Ishikawa (cell line): ENCODE data around the gene RPS6KA2.

ENCODE experiments used
- CEBPB ChIP-seq: IDR thresholded peaks from 2 replicates; pipeline ENCODE4 v1.6.1; 2012
- CREB1 ChIP-seq: IDR thresholded peaks from 2 replicates; pipeline ENCODE4 v1.6.1; 2012; ENCODE audit warnings: low read depth
- EGR1 ChIP-seq: IDR thresholded peaks from 2 replicates; pipeline ENCODE4 v1.6.1; 2012
- EP300 ChIP-seq: IDR thresholded peaks from 2 replicates; pipeline ENCODE4 v1.6.1; 2012; ENCODE audit warnings: borderline replicate concordance
- FOXM1 ChIP-seq: IDR thresholded peaks from 2 replicates; pipeline ENCODE4 v1.6.1; 2012; ENCODE audit warnings: low read depth, borderline replicate concordance
- MAX ChIP-seq: IDR thresholded peaks from 2 replicates; pipeline ENCODE4 v1.6.1; 2012
- NFIC ChIP-seq: IDR thresholded peaks from 2 replicates; pipeline ENCODE4 v1.6.1; 2012
- RAD21 ChIP-seq: IDR thresholded peaks from 2 replicates; pipeline ENCODE4 v1.6.1; 2012; ENCODE audit warnings: low read depth
- REST ChIP-seq: IDR thresholded peaks from 2 replicates; pipeline ENCODE4 v1.6.1; 2012; ENCODE audit warnings: low read depth, mild to moderate bottlenecking
- TAF1 ChIP-seq: IDR thresholded peaks from 2 replicates; pipeline ENCODE4 v1.6.1; 2012; ENCODE audit warnings: low read depth, mild to moderate bottlenecking
- TCF12 ChIP-seq: IDR thresholded peaks from 2 replicates; pipeline ENCODE4 v1.6.1; 2012; ENCODE audit warnings: low read depth
- TEAD4 ChIP-seq: IDR thresholded peaks from 2 replicates; pipeline ENCODE4 v1.6.1; 2012
- USF1 ChIP-seq: IDR thresholded peaks from 2 replicates; pipeline ENCODE4 v1.6.1; 2012
- YY1 ChIP-seq: IDR thresholded peaks from 2 replicates; pipeline ENCODE4 v1.6.1; 2012; ENCODE audit warnings: low read depth
- ZBTB7A ChIP-seq: IDR thresholded peaks from 2 replicates; pipeline ENCODE4 v1.6.1; 2012; ENCODE audit warnings: low read depth

The RPS6KA2 gene

DNA sequence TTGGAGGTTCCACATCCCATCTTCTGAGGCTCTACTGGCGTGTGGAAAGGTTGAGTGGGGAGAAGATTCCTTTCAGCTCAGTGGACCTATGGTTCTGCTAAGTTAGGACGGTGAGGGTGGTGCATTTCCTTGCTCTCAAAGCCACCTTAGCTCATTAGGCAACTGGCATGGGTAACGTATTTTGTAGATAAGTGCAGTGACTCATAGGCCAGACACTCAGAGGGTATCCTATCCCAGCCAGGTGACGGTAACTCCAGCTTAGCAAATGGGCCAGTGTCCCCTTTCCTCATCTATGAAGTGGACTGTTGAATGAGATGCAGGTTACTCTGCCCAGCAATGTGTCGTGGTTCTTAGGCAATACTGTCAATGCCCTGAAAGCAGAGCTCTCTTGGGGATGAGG is 3.7 kb downstream of the RPS6KA2 start:
- no peak for TF ChIP-seq MAX
- TF ChIP-seq TAF1: no peak
- TF ChIP-seq EGR1: no peak
- no peak for TF ChIP-seq REST
- no peak for TF ChIP-seq RAD21
- TF ChIP-seq EP300: no peak
- no peak for TF ChIP-seq TCF12
- TF ChIP-seq TEAD4: no peak
- TF ChIP-seq CREB1: no peak

DNA sequence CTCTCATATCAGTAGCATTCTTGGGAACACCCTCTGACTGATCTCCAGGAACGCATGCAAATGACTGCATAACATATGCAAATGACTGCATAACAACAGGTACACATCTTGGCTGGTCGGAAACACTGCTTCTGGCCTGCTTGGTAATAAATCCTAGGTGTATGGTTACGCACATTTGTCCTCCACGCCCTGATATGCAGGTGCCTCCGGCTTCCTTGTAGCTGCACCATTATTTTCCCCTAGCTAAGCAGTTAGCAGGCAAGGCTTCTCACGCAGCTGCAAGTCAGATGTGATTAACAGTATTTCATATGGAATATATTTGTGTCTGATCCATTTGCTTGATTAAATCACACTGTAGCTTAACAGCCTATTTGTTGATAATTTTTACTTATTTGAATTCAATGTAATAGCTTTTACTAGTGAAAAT is 5.9 kb downstream of the RPS6KA2 start:
- TF ChIP-seq REST: no peak
- no peak for TF ChIP-seq MAX
- TF ChIP-seq YY1: no peak
- TF ChIP-seq TEAD4: no peak
- no peak for TF ChIP-seq EGR1
- no peak for TF ChIP-seq NFIC
- TF ChIP-seq TAF1: no peak
- no peak for TF ChIP-seq CEBPB
- TF ChIP-seq CREB1: no peak

GRCh38 chr6:166620478-166621113 is 6.5 kb downstream of the RPS6KA2 start:
- no peak for TF ChIP-seq TAF1
- no peak for TF ChIP-seq ZBTB7A
- TF ChIP-seq EGR1: no peak
- no peak for TF ChIP-seq TEAD4
- TF ChIP-seq RAD21: no peak
- no peak for TF ChIP-seq CREB1
- no peak for TF ChIP-seq YY1
- no peak for TF ChIP-seq NFIC
- TF ChIP-seq REST: no peak
- TF ChIP-seq EP300: no peak
- no peak for TF ChIP-seq CEBPB
- no peak for TF ChIP-seq FOXM1
- no peak for TF ChIP-seq USF1
- no peak for TF ChIP-seq MAX
- no peak for TF ChIP-seq TCF12

DNA sequence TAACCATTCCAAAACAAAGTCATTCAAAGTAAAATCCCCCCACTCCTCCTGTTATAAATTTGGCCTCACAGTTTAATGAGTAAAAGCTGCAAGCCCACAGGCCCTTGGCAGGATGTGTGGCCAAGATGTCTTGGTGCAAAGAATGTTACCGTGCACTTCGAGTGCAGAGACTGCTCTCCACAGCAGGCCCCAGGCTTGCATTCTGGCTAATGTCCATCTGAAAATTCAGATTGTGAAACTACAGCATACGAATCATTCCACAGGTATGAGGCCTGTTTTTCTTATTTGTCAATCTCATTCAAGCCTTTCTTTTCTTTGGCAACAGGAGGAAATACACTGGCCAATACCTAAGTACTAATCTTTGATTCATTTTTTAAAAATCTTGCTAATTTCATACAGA is 7.1 kb downstream of the RPS6KA2 start:
- TF ChIP-seq EP300 (no peak), YY1 (no peak), CEBPB (peak; percentile 73), FOXM1 (no peak), TEAD4 (0 out of 2 replicates have a peak, but pooled peaks have one; percentile 25), RAD21 (no peak), EGR1 (no peak), ZBTB7A (no peak), MAX (no peak), CREB1 (no peak), USF1 (no peak), NFIC (peak; percentile 28; the same call in 1 of the 2 replicates), TCF12 (no peak), REST (no peak), TAF1 (no peak)
